Measurements from ENCODE around the gene UNC79. TPM values are rescaled to one million over a fixed set of nuclear protein-coding genes. Genes with fewer than 3 reads are reported as not detected.

UNC79 gene
- total RNA-seq, 1 donor from 2014 or later: 0.09 TPM

GRCh38 chr14:93638790-93639189 lies 208.1 kb downstream of the UNC79 start:
- DNase-seq (no peak), ATAC-seq (no peak)
- H3K4me3 ChIP-seq: no peak overlapping the region
- no peak for TF ChIP-seq CTCF (IDR thresholded peaks at IDR 0.05)
- no peak overlapping the region for H3K27ac ChIP-seq
- no peaks in the 10 kb centered on the region for H3K36me3 ChIP-seq
- peaks cover 12% of the 10 kb centered on the region for H3K27me3 ChIP-seq
- H3K4me1 ChIP-seq: no peaks in the 10 kb centered on the region
- H3K9me3 ChIP-seq: no peaks in the 10 kb centered on the region
- intact Hi-C loops (cut with DNase I): no loop called here

DNA sequence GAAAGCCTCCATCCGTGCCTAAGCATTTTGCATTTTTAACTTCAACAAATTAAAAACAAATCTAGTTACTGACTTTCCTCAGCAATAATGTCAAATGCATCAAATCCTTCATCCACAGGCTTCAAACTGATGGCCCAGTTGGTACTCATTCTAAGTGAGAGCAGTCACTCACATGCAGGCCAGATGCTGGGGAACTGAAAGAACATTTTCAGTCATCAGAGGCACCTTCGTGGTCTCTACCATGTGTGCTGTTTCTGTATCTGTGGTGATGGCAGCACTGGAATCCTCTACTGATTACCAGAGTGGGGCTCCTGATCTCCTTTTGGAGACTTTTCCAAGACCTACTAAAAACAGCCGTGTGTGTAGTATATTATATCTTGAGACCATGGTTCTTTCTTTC lies 212.4 kb downstream of the UNC79 start:
- DNase-seq: no peak
- H3K27me3 ChIP-seq: peaks cover 16% of the 10 kb centered on the region
- TF ChIP-seq CTCF (IDR thresholded peaks at IDR 0.05): no peak
- H3K4me3 ChIP-seq: no peak overlapping the region
- H3K9me3 ChIP-seq: no peaks in the 10 kb centered on the region
- no peaks in the 10 kb centered on the region for H3K36me3 ChIP-seq
- no peaks in the 10 kb centered on the region for H3K4me1 ChIP-seq
- no peak for ATAC-seq
- H3K27ac ChIP-seq: no peak overlapping the region
- intact Hi-C loops (cut with DNase I): no loop called here

DNA sequence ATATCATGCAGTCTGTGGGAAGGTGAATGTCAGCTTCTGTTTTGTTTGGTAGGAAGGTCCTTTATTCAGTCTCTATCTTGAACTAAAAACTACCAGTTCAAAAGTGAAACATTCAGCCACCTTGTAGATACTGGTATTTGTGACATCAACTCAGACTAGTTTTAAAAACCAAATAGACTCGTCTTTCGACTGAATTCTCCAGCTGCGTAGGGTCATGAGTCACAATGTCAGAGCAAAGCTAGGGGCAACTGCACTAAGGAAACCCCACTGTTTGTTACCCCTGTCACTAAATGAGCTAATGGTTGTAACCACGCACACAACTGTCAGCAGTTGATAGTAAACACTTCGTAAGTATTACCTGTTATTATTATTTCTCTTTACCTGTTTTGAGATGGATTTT lies 212.9 kb downstream of the UNC79 start:
- DNase-seq (no peak), ATAC-seq (no peak)
- intact Hi-C loops (cut with DNase I): no loop called here
- no peaks in the 10 kb centered on the region for H3K36me3 ChIP-seq
- no peaks in the 10 kb centered on the region for H3K9me3 ChIP-seq
- H3K27ac ChIP-seq: no peak overlapping the region
- TF ChIP-seq CTCF (IDR thresholded peaks at IDR 0.05): no peak
- no peak overlapping the region for H3K4me3 ChIP-seq
- peaks cover 16% of the 10 kb centered on the region for H3K27me3 ChIP-seq
- no peaks in the 10 kb centered on the region for H3K4me1 ChIP-seq

DNA sequence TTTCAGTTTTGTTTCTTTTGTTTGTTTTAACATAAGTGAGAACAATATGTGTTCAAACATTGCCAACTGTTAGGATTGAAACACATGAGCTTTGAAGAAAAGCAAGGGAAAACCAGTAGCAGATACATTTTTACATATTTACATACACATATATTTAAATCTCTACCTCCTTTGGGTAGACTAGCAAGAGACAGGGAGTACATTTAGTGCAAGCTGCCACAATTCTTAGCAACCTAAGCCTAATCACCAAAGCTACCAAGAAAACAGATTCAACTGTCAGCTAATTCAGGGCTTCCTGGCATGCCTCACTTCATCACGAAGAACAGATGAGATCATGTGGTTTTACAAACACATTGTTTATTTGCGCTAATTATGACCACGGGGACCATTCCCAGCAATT lies 214.5 kb downstream of the UNC79 start:
- no peak for TF ChIP-seq CTCF (IDR thresholded peaks at IDR 0.05)
- H3K4me3 ChIP-seq: no peak overlapping the region
- intact Hi-C loops (cut with DNase I): no loop called here
- H3K4me1 ChIP-seq: no peaks in the 10 kb centered on the region
- H3K36me3 ChIP-seq: no peaks in the 10 kb centered on the region
- H3K27ac ChIP-seq: no peak overlapping the region
- DNase-seq: no peak
- ATAC-seq: no peak
- H3K9me3 ChIP-seq: no peaks in the 10 kb centered on the region
- H3K27me3 ChIP-seq: peaks cover 15% of the 10 kb centered on the region

DNA sequence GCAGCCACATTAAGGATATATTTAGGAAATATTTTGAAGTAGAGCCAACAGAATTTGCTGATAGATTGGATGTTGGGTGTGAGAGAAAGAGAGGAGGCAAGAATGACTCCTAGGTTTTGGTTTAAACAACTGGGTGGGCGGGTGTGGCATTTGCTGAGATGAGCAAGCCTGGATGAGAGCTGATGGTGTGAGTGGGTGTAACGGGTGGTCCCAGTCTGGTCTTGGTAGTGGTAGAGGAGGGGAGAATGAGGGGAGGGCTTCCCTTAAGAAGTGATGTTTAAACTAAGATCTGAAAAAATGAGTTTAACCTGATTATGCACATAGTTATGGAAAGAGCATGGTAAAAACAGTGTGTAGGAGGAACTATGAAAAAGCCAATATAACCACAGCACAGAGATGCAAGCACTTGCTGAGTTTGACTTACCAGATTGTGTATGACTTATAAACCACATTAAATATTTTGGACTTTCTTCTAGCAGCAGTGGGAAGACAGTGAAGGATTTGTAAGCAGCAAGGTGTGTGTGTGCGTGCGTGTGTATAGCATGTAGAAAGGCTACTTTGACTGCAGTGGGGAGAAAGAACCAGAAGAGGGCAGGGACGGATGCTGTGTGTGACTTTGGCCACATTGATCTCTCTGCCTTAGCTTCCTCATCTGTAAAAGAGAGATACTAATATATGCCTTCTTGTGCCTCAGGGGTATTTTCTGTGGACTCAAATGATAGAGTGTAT lies 217.9 kb downstream of the UNC79 start:
- intact Hi-C loops (cut with DNase I): no loop called here
- Histone ChIP-seq H3K9me3 (no peaks in the 10 kb centered on the region), H3K27ac (no peak overlapping the region), H3K4me1 (no peaks in the 10 kb centered on the region), H3K36me3 (no peaks in the 10 kb centered on the region), H3K27me3 (peaks cover 11% of the 10 kb centered on the region), H3K4me3 (no peak overlapping the region)
- no peak for TF ChIP-seq CTCF (IDR thresholded peaks at IDR 0.05)
- peak; percentile 55 for ATAC-seq
- no peak for DNase-seq

- intact Hi-C loops (cut with DNase I): loop anchor here (10.0 kb wide), 1 partner anchor 240 kb away; no protein-coding TSS in a partner anchor
- no peaks in the 10 kb centered on the region for H3K36me3 ChIP-seq
Observed at GRCh38 chr14:93654599-93654998, 223.9 kb downstream of the UNC79 start.

More at GRCh38 chr14:93654599-93654998, 223.9 kb downstream of the UNC79 start:
- ATAC-seq (no peak), DNase-seq (no peak)
- TF ChIP-seq CTCF (IDR thresholded peaks at IDR 0.05): no peak
- Histone ChIP-seq H3K27ac (no peak overlapping the region), H3K9me3 (no peaks in the 10 kb centered on the region), H3K4me1 (no peaks in the 10 kb centered on the region), H3K4me3 (no peak overlapping the region), H3K27me3 (peaks cover 8% of the 10 kb centered on the region)
